HepG2 (cell line): ENCODE data around the gene SLC39A3. TPM values are rescaled to one million over a fixed set of nuclear protein-coding genes. Genes with fewer than 3 reads are reported as not detected.

Source experiments
- ARID4A ChIP-seq: sonication (generic); formaldehyde crosslinking; IDR thresholded peaks from 2 replicates; pipeline ENCODE4 v1.5.0; 2020; ENCODE audit warnings: mild to moderate bottlenecking, missing genetic modification reagents, borderline replicate concordance
- E2F2 ChIP-seq: sonication (generic); formaldehyde crosslinking; IDR thresholded peaks from 2 replicates; pipeline ENCODE4 v1.4.0; 2020; ENCODE audit warnings: missing genetic modification reagents, borderline replicate concordance
- HNF4G ChIP-seq, 2 experiments: sonication (generic) in 1 of 2; formaldehyde crosslinking in 1 of 2; IDR thresholded peaks; 2 replicates each; pipeline versions ENCODE4 v1.4.0 to v1.6.1; 2011 to 2020; ENCODE audit warnings: borderline replicate concordance in 2 of 2, low read depth in 2 of 2, mild to moderate bottlenecking in 2 of 2, low read length in 1 of 2, missing genetic modification reagents in 1 of 2, moderate library complexity in 1 of 2
- HOXA9 ChIP-seq: sonication (generic); formaldehyde crosslinking; IDR thresholded peaks from 2 replicates; pipeline ENCODE4 v1.8.1; 2022; ENCODE audit warnings: missing genetic modification reagents, mild to moderate bottlenecking, moderate library complexity, borderline replicate concordance
- IRF9 ChIP-seq: sonication (generic); formaldehyde crosslinking; IDR thresholded peaks from 2 replicates; pipeline ENCODE4 v1.8.0; 2022; ENCODE audit warnings: missing genetic modification reagents, mild to moderate bottlenecking, borderline replicate concordance
- KDM3A ChIP-seq: IDR thresholded peaks from 2 replicates; pipeline ENCODE4 v1.6.1; 2018; ENCODE audit warnings: low read depth, missing compliant biosample characterization
- MAX ChIP-seq: IDR thresholded peaks from 2 replicates; pipeline ENCODE4 v1.6.1; 2012; ENCODE audit warnings: inconsistent platforms
- MXD1 ChIP-seq: sonication (generic); formaldehyde crosslinking; IDR thresholded peaks from 2 replicates; pipeline ENCODE4 v1.4.0; 2020; ENCODE audit warnings: mild to moderate bottlenecking, missing genetic modification reagents
- PCBP2 ChIP-seq: fragments of 200-400 bp; formaldehyde crosslinking; optimal IDR thresholded peaks from 2 replicates; pipeline ENCODE3; 2018; ENCODE audit warnings: low read length, low read depth; ENCODE audit not compliant: poor library complexity, severe bottlenecking
- PLSCR1 ChIP-seq: sonication (generic); formaldehyde crosslinking; IDR thresholded peaks from 2 replicates; pipeline ENCODE4 v1.5.0; 2020; ENCODE audit warnings: missing genetic modification reagents, mild to moderate bottlenecking, borderline replicate concordance
- SKI ChIP-seq: fragments of 450-650 bp; IDR thresholded peaks from one replicate; pipeline ENCODE4 v1.6.1; 2018; ENCODE audit warnings: mild to moderate bottlenecking; ENCODE audit not compliant: partially characterized antibody
- SPEN ChIP-seq: sonication (generic); formaldehyde crosslinking; IDR thresholded peaks from 2 replicates; pipeline ENCODE4 v1.5.1; 2020; ENCODE audit warnings: low read depth, mild to moderate bottlenecking, missing genetic modification reagents
- ZBTB33 ChIP-seq: sonication (generic); formaldehyde crosslinking; IDR thresholded peaks from 2 replicates; pipeline ENCODE4 v1.4.0; 2020; ENCODE audit warnings: missing genetic modification reagents
- ZNF232 ChIP-seq: sonication (generic); formaldehyde crosslinking; IDR thresholded peaks from 2 replicates; pipeline ENCODE4 v1.4.0; 2020; ENCODE audit warnings: missing genetic modification reagents, borderline replicate concordance
- polyA plus RNA-seq, 8 experiments: library from polyadenylated mRNA; depleted of rRNA in 3 of 8; stranded (reverse) in 7 of 8; unstranded in 1 of 8; fragments of >200 nt; fragmentation: Illumina TruSeq in 4 of 8; extraction: Trizol in 4 of 8; gene quantifications; 2 replicates each; pipeline versions ENCODE4 v1.2.1 to v1.2.3, GENCODE V29; 2011 to 2016; ENCODE audit warnings: low read depth in 4 of 8, missing spikeins in 1 of 8, mixed read lengths in 1 of 8; ENCODE audit not compliant: insufficient read depth in 1 of 8
- total RNA-seq, 5 experiments: library from RNA; depleted of rRNA; stranded (reverse); fragments of >200 nt; fragmentation: Illumina TruSeq; extraction: Trizol; gene quantifications; 2 replicates each; pipeline ENCODE4 v1.2.3, GENCODE V29; 2016; ENCODE audit warnings: low read depth in 1 of 5

The SLC39A3 gene
- total and polyA plus RNA-seq, 2 of the 13 experiments (the other 11 are each of a cell fraction or from before 2014, with no cell fraction given), result 33.6 to 41.6 TPM

- TF ChIP-seq HNF4G (IDR thresholded peaks at IDR 0.05; ENCODE audit: borderline replicate concordance, low read depth, low read length) (no peak; the same call in 1 of the 2 replicates), HNF4G (CRISPR knock-in tag; IDR thresholded peaks at IDR 0.05; ENCODE audit: borderline replicate concordance, low read depth) (peak; percentile 9; the same call in 1 of the 2 replicates), HOXA9 (peak; percentile 90), MXD1 (CRISPR knock-in tag) (peak; percentile 96), MAX (peak; percentile 82), IRF9 (peak; percentile 98), PLSCR1 (peak; percentile 72; the same call in 1 of the 2 replicates), ZNF232 (CRISPR knock-in tag) (peak; percentile 99), SPEN (peak; percentile 94), E2F2 (CRISPR knock-in tag) (no peak; the same call in 1 of the 2 replicates), SKI (peak; percentile 93), ARID4A (CRISPR knock-in tag) (peak; percentile 97), ZBTB33 (CRISPR knock-in tag) (peak; percentile 77; the same call in 1 of the 2 replicates), KDM3A (CRISPR knock-in tag) (peak; percentile 98), PCBP2 (no peak)
Measured at GRCh38 chr19:2739602-2740313, at the start of gene SLC39A3 (continued).
